Measurements from ENCODE around the gene DPEP1. TPM values are rescaled to one million over a fixed set of nuclear protein-coding genes. Genes with fewer than 3 reads are reported as not detected.
"Not testable (repeated sequence)": the region's sequence is repeated elsewhere in the genome, so short reads cannot be mapped to it uniquely, and the experiment has no call there.

The DPEP1 gene
- total RNA-seq, 2 experiments from 2014 or later, result not detected

DNA sequence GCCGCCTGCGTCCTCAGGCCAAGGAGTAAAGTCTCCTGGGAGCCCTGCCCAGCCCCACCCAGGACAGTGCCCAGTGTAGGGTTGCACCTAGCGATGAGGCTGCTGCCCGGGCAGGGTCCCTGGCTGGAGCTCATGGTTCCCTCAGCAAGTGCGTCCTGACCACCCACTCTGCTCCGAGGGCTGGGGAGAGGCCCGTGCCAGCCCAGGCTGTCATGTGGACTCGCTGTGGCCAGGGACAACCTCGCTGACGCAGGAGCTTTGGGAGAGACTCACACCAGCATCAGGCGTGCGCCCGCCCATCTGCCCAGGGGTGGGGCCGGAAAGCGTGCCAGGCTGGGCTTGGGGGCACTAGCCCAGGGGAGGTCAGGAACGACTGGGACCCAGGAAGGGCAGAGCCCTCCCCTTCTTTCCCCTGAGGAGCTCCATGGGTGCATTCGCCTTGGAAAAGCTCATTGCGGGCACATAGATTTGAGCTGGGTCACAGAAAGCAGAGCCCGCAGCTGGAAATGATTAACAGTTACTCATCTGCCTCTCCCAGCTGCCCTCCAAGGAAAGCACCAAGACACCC, 19.7 kb downstream of the DPEP1 start:
- H3K4me1 ChIP-seq (ENCODE audit: insufficient read depth, low read length), result no peaks in the 10 kb centered on the region
- peaks cover 0 to 11% of the 10 kb centered on the region in 2 experiments for H3K9me3 ChIP-seq (ENCODE audit: control insufficient read depth in 1 of 2, insufficient read depth in 1 of 2, low read length in 2 of 2)
- no peak overlapping the region for H3K27ac ChIP-seq (ENCODE audit: low read depth in 1 of 2, low read length in 2 of 2)
- ATAC-seq (ENCODE audit: poor library complexity) (no peak), DNase-seq (no peak)
- Mint-ChIP-seq H3K36me3 (ENCODE audit: low read depth) (no peaks in the 10 kb centered on the region), H3K27ac (no peak overlapping the region), H3K27me3 (no peaks in the 10 kb centered on the region), H3K4me3 (no peak overlapping the region), H3K4me1 (ENCODE audit: low read depth) (no peaks in the 10 kb centered on the region), H3K9me3 (no peaks in the 10 kb centered on the region)
- ChIA-PET CTCF (no interaction called here), POLR2A (no interaction called here)
- H3K27me3 ChIP-seq (ENCODE audit: control insufficient read depth in 1 of 2, insufficient read depth in 2 of 2, low read length in 2 of 2), result peaks cover 0 to 9% of the 10 kb centered on the region in 2 experiments
- no peaks in the 10 kb centered on the region for H3K36me3 ChIP-seq (ENCODE audit: insufficient read depth, low read length)
- intact Hi-C loops (cut with DNase I, micrococcal nuclease), result no loop called here
- H3K4me3 ChIP-seq (ENCODE audit: low read length), result no peak overlapping the region
- TF ChIP-seq, protein P1, sequence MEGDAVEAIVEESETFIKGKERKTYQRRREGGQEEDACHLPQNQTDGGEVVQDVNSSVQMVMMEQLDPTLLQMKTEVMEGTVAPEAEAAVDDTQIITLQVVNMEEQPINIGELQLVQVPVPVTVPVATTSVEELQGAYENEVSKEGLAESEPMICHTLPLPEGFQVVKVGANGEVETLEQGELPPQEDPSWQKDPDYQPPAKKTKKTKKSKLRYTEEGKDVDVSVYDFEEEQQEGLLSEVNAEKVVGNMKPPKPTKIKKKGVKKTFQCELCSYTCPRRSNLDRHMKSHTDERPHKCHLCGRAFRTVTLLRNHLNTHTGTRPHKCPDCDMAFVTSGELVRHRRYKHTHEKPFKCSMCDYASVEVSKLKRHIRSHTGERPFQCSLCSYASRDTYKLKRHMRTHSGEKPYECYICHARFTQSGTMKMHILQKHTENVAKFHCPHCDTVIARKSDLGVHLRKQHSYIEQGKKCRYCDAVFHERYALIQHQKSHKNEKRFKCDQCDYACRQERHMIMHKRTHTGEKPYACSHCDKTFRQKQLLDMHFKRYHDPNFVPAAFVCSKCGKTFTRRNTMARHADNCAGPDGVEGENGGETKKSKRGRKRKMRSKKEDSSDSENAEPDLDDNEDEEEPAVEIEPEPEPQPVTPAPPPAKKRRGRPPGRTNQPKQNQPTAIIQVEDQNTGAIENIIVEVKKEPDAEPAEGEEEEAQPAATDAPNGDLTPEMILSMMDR (IDR thresholded peaks at IDR 0.05), result no peak

DNA sequence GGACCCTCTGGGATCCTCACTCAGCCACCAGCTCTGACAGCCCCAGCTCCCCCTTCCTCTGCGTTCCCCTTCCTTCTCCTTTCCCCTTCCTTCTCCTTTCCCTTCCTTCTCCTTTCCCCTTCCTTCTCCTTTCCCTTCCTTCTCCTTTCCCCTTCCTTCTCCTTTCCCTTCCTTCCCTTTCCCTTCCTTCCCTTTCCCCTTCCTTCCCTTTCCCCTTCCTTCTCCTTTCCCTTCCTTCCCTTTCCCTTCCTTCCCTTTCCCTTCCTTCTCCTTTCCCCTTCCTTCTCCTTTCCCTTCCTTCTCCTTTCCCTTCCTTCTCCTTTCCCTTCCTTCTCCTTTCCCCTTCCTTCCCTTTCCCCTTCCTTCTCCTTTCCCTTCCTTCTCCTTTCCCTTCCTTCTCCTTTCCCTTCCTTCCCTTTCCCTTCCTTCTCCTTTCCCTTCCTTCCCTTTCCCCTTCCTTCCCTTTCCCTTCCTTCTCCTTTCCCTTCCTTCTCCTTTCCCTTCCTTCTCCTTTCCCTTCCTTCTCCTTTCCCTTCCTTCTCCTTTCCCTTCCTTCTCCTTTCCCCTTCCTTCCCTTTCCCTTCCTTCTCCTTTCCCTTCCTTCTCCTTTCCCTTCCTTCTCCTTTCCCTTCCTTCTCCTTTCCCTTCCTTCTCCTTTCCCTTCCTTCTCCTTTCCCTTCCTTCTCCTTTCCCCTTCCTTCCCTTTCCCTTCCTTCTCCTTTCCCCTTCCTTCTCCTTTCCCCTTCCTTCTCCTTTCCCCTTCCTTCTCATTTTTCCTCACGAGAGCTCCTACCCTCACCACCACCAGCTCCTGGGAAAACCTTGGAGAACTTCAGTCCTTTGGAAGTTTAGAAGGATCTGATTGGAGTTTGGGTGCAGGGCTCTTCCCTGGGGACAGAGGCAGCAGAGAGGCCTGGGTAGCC, 21.3 kb downstream of the DPEP1 start:
- POLR2A ChIA-PET; H3K4me3 Mint-ChIP-seq; intact Hi-C loops (cut with DNase I, micrococcal nuclease); H3K9me3 Mint-ChIP-seq; H3K27me3 ChIP-seq (ENCODE audit: control insufficient read depth in 1 of 2, insufficient read depth in 2 of 2, low read length in 2 of 2); H3K9me3 ChIP-seq (ENCODE audit: control insufficient read depth in 1 of 2, insufficient read depth in 1 of 2, low read length in 2 of 2); DNase-seq; H3K27ac Mint-ChIP-seq; H3K4me3 ChIP-seq (ENCODE audit: low read length); H3K27me3 Mint-ChIP-seq; H3K27ac ChIP-seq (ENCODE audit: low read depth in 1 of 2, low read length in 2 of 2); H3K4me1 Mint-ChIP-seq (ENCODE audit: low read depth); CTCF ChIA-PET; ATAC-seq (ENCODE audit: poor library complexity); H3K4me1 ChIP-seq (ENCODE audit: insufficient read depth, low read length); H3K36me3 Mint-ChIP-seq (ENCODE audit: low read depth); H3K36me3 ChIP-seq (ENCODE audit: insufficient read depth, low read length): not testable (repeated sequence)

DNA sequence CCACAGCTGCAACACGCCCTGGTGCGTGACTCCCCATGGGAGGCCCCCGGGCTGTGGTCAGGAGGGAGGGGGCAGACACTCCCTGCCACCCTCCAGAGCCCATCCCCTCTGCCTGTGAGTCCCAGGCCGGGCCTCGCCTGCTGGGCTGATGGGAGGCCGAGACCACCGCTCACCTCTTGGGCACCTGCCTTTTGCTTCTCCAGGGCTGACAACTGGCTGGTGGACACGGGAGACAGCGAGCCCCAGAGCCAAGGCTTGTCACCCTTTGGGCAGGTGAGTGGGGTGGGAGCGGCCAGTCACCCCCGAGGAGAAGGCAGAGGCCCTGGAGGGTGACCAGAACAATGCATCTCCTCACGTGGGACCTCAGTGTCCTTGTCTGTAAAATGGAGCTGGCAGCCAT, 23.2 kb downstream of the DPEP1 start:
- intact Hi-C loops (cut with DNase I, micrococcal nuclease), result no loop called here
- no peak for ATAC-seq (ENCODE audit: poor library complexity)
- Histone ChIP-seq H3K36me3 (ENCODE audit: insufficient read depth, low read length) (no peaks in the 10 kb centered on the region), H3K4me1 (ENCODE audit: insufficient read depth, low read length) (peaks cover 13% of the 10 kb centered on the region), H3K4me3 (ENCODE audit: low read length) (no peak overlapping the region), H3K27ac (ENCODE audit: low read depth in 1 of 2, low read length in 2 of 2) (no peak overlapping the region), H3K27me3 (ENCODE audit: control insufficient read depth in 1 of 2, insufficient read depth in 2 of 2, low read length in 2 of 2) (peaks cover 0 to 9% of the 10 kb centered on the region in 2 experiments), H3K9me3 (ENCODE audit: control insufficient read depth in 1 of 2, insufficient read depth in 1 of 2, low read length in 2 of 2) (no peaks in the 10 kb centered on the region)
- Mint-ChIP-seq H3K27ac (no peak overlapping the region), H3K36me3 (ENCODE audit: low read depth) (no peaks in the 10 kb centered on the region), H3K4me3 (no peak overlapping the region), H3K27me3 (no peaks in the 10 kb centered on the region), H3K4me1 (ENCODE audit: low read depth) (peaks cover 11% of the 10 kb centered on the region), H3K9me3 (no peaks in the 10 kb centered on the region)
- TF ChIP-seq, protein P1 (IDR thresholded peaks at IDR 0.05), result no peak
- POLR2A ChIA-PET, result no interaction called here
- CTCF ChIA-PET, result no interaction called here
- DNase-seq, result no peak

Measured in CD4-positive, alpha-beta T cell (primary cell).